IMR-90 (cell line): ENCODE data around the gene IMPG1. TPM values are rescaled to one million over a fixed set of nuclear protein-coding genes. Genes with fewer than 3 reads are reported as not detected.

Experiments
- ATAC-seq: fragments of 200-7000 bp; cut with Tn5 transposase; 2 replicates; pipeline ENCODE4 v1.9.1; 2020; ENCODE audit warnings: low read depth, mild to moderate bottlenecking, moderate library complexity
- BruUV-seq: library from RNA; stranded (reverse); fragments of 400-500 nt; replicated peaks from 2 replicates; lab custom pipeline; 2021; lab: Mats Ljungman, UMichigan
- CTCF ChIA-PET: fragments of 300-600 bp; formaldehyde crosslinking; extraction: SDS; loops from one replicate; lab custom pipeline; 2021; ENCODE audit warnings: antibody characterized with exemption; lab: Yijun Ruan, JAX
- POLR2A ChIA-PET: fragments of 300-600 bp; sonication (Branson Sonifier 250); formaldehyde crosslinking; loops from one replicate; lab custom pipeline; 2022; ENCODE audit warnings: antibody characterized with exemption; ENCODE audit not compliant: unreplicated experiment; lab: Charles Lee
- DNase-seq: peaks from one replicate; pipeline ENCODE4 v3.0.0; 2013
- H2AFZ ChIP-seq: replicated peaks from 2 replicates; pipeline ENCODE3; 2013; ENCODE audit warnings: low read length, mild to moderate bottlenecking; ENCODE audit not compliant: poor library complexity
- H2AK5ac ChIP-seq: 2 replicates; pipeline ENCODE4 v1.6.1; 2013; ENCODE audit warnings: low read depth, low read length, inconsistent platforms
- H2AK9ac ChIP-seq: replicated peaks from 2 replicates; pipeline ENCODE3; 2013; ENCODE audit warnings: mild to moderate bottlenecking, low read depth, low read length, moderate library complexity; ENCODE audit not compliant: poor library complexity
- H2BK120ac ChIP-seq: 2 replicates; pipeline ENCODE4 v1.6.1; 2013; ENCODE audit warnings: low read depth, low read length, inconsistent platforms
- H2BK15ac ChIP-seq: 3 replicates; pipeline ENCODE4 v1.6.1; 2013; ENCODE audit warnings: low read depth, low read length, inconsistent platforms
- H2BK20ac ChIP-seq: 2 replicates; pipeline ENCODE4 v1.6.1; 2013; ENCODE audit warnings: low read depth, mild to moderate bottlenecking, inconsistent platforms, low read length, moderate library complexity
- H2BK5ac ChIP-seq: 2 replicates; pipeline ENCODE4 v1.6.1; 2013; ENCODE audit warnings: mild to moderate bottlenecking, low read depth, low read length, inconsistent platforms; ENCODE audit not compliant: poor library complexity, severe bottlenecking
- H3K14ac ChIP-seq: replicated peaks from 2 replicates; pipeline ENCODE4 v1.6.1; 2013; ENCODE audit warnings: low read depth, low read length, inconsistent platforms
- H3K18ac ChIP-seq: 2 replicates; pipeline ENCODE4 v1.6.1; 2013; ENCODE audit warnings: low read depth, low read length, control low read depth
- H3K23ac ChIP-seq: 2 replicates; pipeline ENCODE4 v1.6.1; 2013; ENCODE audit warnings: low read depth, low read length, inconsistent platforms
- H3K27ac ChIP-seq: 2 replicates; pipeline ENCODE4 v1.5.1; 2013; ENCODE audit warnings: mild to moderate bottlenecking, control low read depth, low read length; ENCODE audit not compliant: insufficient read depth
- H3K27me3 ChIP-seq: 2 replicates; pipeline ENCODE4 v1.6.1; 2013; ENCODE audit warnings: low read length; ENCODE audit not compliant: control insufficient read depth, insufficient read depth
- H3K36me3 ChIP-seq: 2 replicates; pipeline ENCODE4 v1.6.1; 2013; ENCODE audit warnings: low read length, mixed read lengths; ENCODE audit not compliant: control insufficient read depth, insufficient read depth
- H3K4ac ChIP-seq: 2 replicates; pipeline ENCODE4 v1.6.1; 2013; ENCODE audit warnings: low read depth, low read length, inconsistent platforms
- H3K4me1 ChIP-seq: 2 replicates; pipeline ENCODE4 v1.6.1; 2013; ENCODE audit warnings: low read length, mixed read lengths; ENCODE audit not compliant: control insufficient read depth, insufficient read depth
- H3K4me2 ChIP-seq: 2 replicates; pipeline ENCODE4 v1.6.1; 2013; ENCODE audit warnings: low read depth, mild to moderate bottlenecking, control low read depth, low read length, moderate library complexity
- H3K4me3 ChIP-seq: 2 replicates; pipeline ENCODE4 v1.5.1; 2013; ENCODE audit warnings: low read depth, mild to moderate bottlenecking, control low read depth, low read length, moderate library complexity; ENCODE audit not compliant: insufficient read depth
- H3K56ac ChIP-seq: 2 replicates; pipeline ENCODE4 v1.6.1; 2013; ENCODE audit warnings: low read length, inconsistent platforms; ENCODE audit not compliant: insufficient read depth; ENCODE audit errors: extremely low read depth
- H3K79me1 ChIP-seq, 2 experiments: 2 replicates each; pipeline ENCODE4 v1.6.1; 2013; ENCODE audit warnings: low read length in 2 of 2, inconsistent platforms in 1 of 2, low read depth in 1 of 2
- H3K9ac ChIP-seq: 2 replicates; pipeline ENCODE4 v1.6.1; 2013; ENCODE audit warnings: low read depth, low read length, control low read depth
- H3K9me1 ChIP-seq: 2 replicates; pipeline ENCODE4 v1.6.1; 2013; ENCODE audit warnings: low read length, inconsistent platforms; ENCODE audit not compliant: insufficient read depth
- H3K9me3 ChIP-seq: 2 replicates; pipeline ENCODE4 v1.6.1; 2013; ENCODE audit warnings: low read length; ENCODE audit not compliant: control insufficient read depth, insufficient read depth
- H4K20me1 ChIP-seq: 2 replicates; pipeline ENCODE4 v1.6.1; 2013; ENCODE audit warnings: low read length, inconsistent platforms; ENCODE audit not compliant: insufficient read depth
- H4K5ac ChIP-seq: 2 replicates; pipeline ENCODE4 v1.6.1; 2013; ENCODE audit warnings: mild to moderate bottlenecking, low read depth, low read length, control low read depth
- H4K8ac ChIP-seq, 2 experiments: 2 replicates each; pipeline ENCODE4 v1.6.1; 2013; ENCODE audit warnings: low read depth in 2 of 2, low read length in 2 of 2, control low read depth in 1 of 2, inconsistent platforms in 1 of 2
- H4K91ac ChIP-seq: 2 replicates; pipeline ENCODE4 v1.6.1; 2013; ENCODE audit warnings: low read depth, low read length, inconsistent platforms; ENCODE audit not compliant: insufficient read depth
- CEBPB ChIP-seq: IDR thresholded peaks from 2 replicates; pipeline ENCODE4 v1.6.1; 2012; ENCODE audit warnings: low read depth, low read length, improper control_type of control experiment
- CHD1 ChIP-seq: IDR thresholded peaks from 2 replicates; pipeline ENCODE4 v1.6.1; 2012; ENCODE audit warnings: low read depth, low read length, improper control_type of control experiment
- FOS ChIP-seq: fragments of 150-350 bp; IDR thresholded peaks from 2 replicates; pipeline ENCODE4 v1.6.1; 2016; ENCODE audit warnings: low read depth, low read length
- MXI1 ChIP-seq: IDR thresholded peaks from 2 replicates; pipeline ENCODE4 v1.6.1; 2012; ENCODE audit warnings: low read depth, mild to moderate bottlenecking, low read length, moderate library complexity, borderline replicate concordance
- RAD21 ChIP-seq: IDR thresholded peaks from 2 replicates; pipeline ENCODE4 v1.6.1; 2012; ENCODE audit warnings: low read length, improper control_type of control experiment
- RCOR1 ChIP-seq: IDR thresholded peaks from 2 replicates; pipeline ENCODE4 v1.6.1; 2012; ENCODE audit warnings: mild to moderate bottlenecking, low read length, improper control_type of control experiment; ENCODE audit not compliant: insufficient replicate concordance
- RFX5 ChIP-seq: IDR thresholded peaks from 2 replicates; pipeline ENCODE4 v1.8.0; 2012; ENCODE audit warnings: low read depth, mild to moderate bottlenecking, low read length, moderate library complexity
- SMC3 ChIP-seq: fragments of 150-350 bp; IDR thresholded peaks from 2 replicates; pipeline ENCODE4 v1.6.1; 2016; ENCODE audit warnings: low read depth, mild to moderate bottlenecking, antibody characterized with exemption, low read length, moderate library complexity
- WGBS, 2 experiments: methylation state at CpG; one replicate each; pipeline versions ENCODE4 v1.1.5 to v1.1.7; 2013; ENCODE audit warnings: missing lambda C conversion rate in 2 of 2; ENCODE audit not compliant: insufficient read length in 1 of 2; ENCODE audit errors: extremely low coverage in 2 of 2; 5-methylcytosine and 5-hydroxymethylcytosine counted together
- dilution Hi-C: fragments of 300-500 bp; cut with HindIII; formaldehyde crosslinking; loops from one replicate; pipeline ENCODE4 v1.14.3; 2018; ENCODE audit warnings: low sequenced_read_pairs; ENCODE audit not compliant: unreplicated experiment
- in situ Hi-C: fragments of 300-500 bp; cut with MboI; formaldehyde crosslinking; loops from 3 replicates; pipeline ENCODE4 v1.14.3; 2019; ENCODE audit warnings: low sequenced_read_pairs, inconsistent platforms, mixed read lengths
- intact Hi-C: fragments of 100-400 bp; cut with micrococcal nuclease; formaldehyde crosslinking; loops from 2 replicates; pipeline ENCODE4 v1.10.0; 2022
- polyA plus RNA-seq, 3 experiments: library from polyadenylated mRNA; depleted of rRNA; stranded (reverse); fragments of >200 nt; gene quantifications; 2 replicates each; pipeline ENCODE4 v1.2.3, GENCODE V29; 2012; ENCODE audit warnings: low replicate concordance in 1 of 3
- total RNA-seq: library from RNA; depleted of rRNA; stranded (reverse); fragments of >200 nt; gene quantifications from 2 replicates; pipeline ENCODE4 v1.2.3, GENCODE V29; 2012

Gene IMPG1
- total and polyA plus RNA-seq, 2 of the 4 experiments (the other 2 are of a cell fraction), result not detected

DNA sequence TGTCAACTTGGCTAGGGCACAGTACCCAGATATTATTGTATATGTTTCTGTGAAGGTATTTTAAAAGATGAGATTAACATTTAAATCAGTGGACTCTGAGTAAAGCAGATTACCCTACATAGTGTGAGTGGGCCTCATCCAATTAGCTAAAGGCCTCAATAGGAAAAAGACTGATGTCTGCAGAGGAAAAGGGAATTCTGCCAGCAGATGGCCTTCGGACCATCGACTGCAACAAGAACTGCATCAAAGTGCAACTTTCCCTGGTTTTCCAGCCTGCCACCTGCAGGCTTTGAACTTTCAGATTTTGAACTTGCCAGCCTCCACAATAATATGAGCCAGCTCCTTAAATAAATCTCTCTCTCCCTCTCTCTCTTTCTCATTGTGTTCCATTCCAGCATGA, 80.5 kb downstream of the IMPG1 start:
- Histone ChIP-seq H3K79me1 (no peaks in the 10 kb centered on the region), H3K4me2 (no peak overlapping the region), H2AK9ac (no peak overlapping the region), H3K18ac (no peak overlapping the region), H3K27me3 (no peaks in the 10 kb centered on the region), H2BK5ac (no peak overlapping the region), H2AK5ac (no peak overlapping the region), H4K20me1 (no peaks in the 10 kb centered on the region), H4K5ac (no peak overlapping the region), H3K23ac (no peak overlapping the region), H2BK20ac (no peak overlapping the region), H3K27ac (no peak overlapping the region), H3K9me1 (no peaks in the 10 kb centered on the region), H3K4ac (no peak overlapping the region), H3K9me3 (no peaks in the 10 kb centered on the region), H3K14ac (no peak overlapping the region), H4K8ac (no peak overlapping the region), H4K91ac (no peak overlapping the region), H3K56ac (no peak overlapping the region), H2BK15ac (no peak overlapping the region), H3K9ac (no peak overlapping the region), H3K4me3 (no peak overlapping the region), H2AFZ (no peak overlapping the region), H3K36me3 (no peaks in the 10 kb centered on the region), H3K4me1 (no peaks in the 10 kb centered on the region), H2BK120ac (no peak overlapping the region)
- no peak for DNase-seq
- no TSS peak for BruUV-seq
- WGBS, 2 experiments, result 60% methylated on average over 2 of the region's 2 CpGs; no CpG with 5 or more reads in 1 of the 2 experiments
- dilution Hi-C loops (no loop called here), intact Hi-C loops (no loop called here), in situ Hi-C loops (no loop called here)
- no peak for ATAC-seq
- CTCF ChIA-PET, result no interaction called here
- POLR2A ChIA-PET, result no interaction called here
- TF ChIP-seq CEBPB, result no peak
- TF ChIP-seq FOS, result no peak
- no peak for TF ChIP-seq MXI1
- no peak for TF ChIP-seq RAD21
- no peak for TF ChIP-seq RCOR1
- TF ChIP-seq SMC3, result no peak
- TF ChIP-seq RFX5, result no peak
- no peak for TF ChIP-seq CHD1
